Measurements from ENCODE around the gene LY6G6F. TPM values are rescaled to one million over a fixed set of nuclear protein-coding genes. Genes with fewer than 3 reads are reported as not detected.

Gene LY6G6F
- total and polyA plus RNA-seq, 12 donors: not detected

DNA sequence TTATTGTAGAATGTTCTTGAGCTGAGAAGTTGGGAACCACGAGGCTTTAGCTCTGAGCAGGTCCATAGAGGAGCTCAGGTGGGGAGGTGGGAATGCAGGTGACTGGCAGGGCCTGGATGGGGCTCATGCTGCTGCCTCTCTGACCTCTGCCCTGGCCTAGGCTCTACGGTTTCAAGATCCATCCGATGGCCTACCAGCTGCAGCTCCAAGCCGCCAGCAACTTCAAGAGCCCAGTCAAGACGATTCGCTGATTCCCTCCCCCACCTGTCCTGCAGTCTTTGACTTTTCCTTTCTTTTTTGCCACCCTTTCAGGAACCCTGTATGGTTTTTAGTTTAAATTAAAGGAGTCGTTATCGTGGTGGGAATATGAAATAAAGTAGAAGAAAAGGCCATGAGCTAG lies 37.0 kb upstream of the LY6G6F start, which contains the start of gene LY6G5B:
Gene LY6G5B (plus strand): TSS at position 301 of the 400 bp plus-strand sequence. CDS start 975 bp downstream, outside the sequence.
- H3K27ac ChIP-seq: no peak within 1 kb of the TSS
- peaks cover 0 to 26% (median 14%) of the 10 kb centered on the region in 9 donors for H3K4me1 ChIP-seq
- ATAC-seq (no peak), DNase-seq (no peak)
- H3K4me3 ChIP-seq: no peak within 1 kb of the TSS
- H3K27me3 ChIP-seq: no peaks in the 10 kb centered on the region
- peaks cover 0 to 76% (median 53%) of the 10 kb centered on the region in 9 donors for H3K36me3 ChIP-seq
- intact Hi-C loops (cut with DNase I): loop anchor here in 3 of 10 donors (5.0 to 10.0 kb wide), 5 partner anchors 127 to 1745 kb away; partner anchors contain the start of genes CFB (in 1 of the 3), CUTA (in 1 of the 3), DDX39B (in 1 of the 3) and PHF1 (in 1 of the 3)
- TF ChIP-seq, protein P1, sequence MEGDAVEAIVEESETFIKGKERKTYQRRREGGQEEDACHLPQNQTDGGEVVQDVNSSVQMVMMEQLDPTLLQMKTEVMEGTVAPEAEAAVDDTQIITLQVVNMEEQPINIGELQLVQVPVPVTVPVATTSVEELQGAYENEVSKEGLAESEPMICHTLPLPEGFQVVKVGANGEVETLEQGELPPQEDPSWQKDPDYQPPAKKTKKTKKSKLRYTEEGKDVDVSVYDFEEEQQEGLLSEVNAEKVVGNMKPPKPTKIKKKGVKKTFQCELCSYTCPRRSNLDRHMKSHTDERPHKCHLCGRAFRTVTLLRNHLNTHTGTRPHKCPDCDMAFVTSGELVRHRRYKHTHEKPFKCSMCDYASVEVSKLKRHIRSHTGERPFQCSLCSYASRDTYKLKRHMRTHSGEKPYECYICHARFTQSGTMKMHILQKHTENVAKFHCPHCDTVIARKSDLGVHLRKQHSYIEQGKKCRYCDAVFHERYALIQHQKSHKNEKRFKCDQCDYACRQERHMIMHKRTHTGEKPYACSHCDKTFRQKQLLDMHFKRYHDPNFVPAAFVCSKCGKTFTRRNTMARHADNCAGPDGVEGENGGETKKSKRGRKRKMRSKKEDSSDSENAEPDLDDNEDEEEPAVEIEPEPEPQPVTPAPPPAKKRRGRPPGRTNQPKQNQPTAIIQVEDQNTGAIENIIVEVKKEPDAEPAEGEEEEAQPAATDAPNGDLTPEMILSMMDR (IDR thresholded peaks at IDR 0.05): no peak
- 83 to 85% methylated on average over 8 of the region's 8 CpGs for WGBS, 2 donors
- H3K9me3 ChIP-seq: no peaks in the 10 kb centered on the region

DNA sequence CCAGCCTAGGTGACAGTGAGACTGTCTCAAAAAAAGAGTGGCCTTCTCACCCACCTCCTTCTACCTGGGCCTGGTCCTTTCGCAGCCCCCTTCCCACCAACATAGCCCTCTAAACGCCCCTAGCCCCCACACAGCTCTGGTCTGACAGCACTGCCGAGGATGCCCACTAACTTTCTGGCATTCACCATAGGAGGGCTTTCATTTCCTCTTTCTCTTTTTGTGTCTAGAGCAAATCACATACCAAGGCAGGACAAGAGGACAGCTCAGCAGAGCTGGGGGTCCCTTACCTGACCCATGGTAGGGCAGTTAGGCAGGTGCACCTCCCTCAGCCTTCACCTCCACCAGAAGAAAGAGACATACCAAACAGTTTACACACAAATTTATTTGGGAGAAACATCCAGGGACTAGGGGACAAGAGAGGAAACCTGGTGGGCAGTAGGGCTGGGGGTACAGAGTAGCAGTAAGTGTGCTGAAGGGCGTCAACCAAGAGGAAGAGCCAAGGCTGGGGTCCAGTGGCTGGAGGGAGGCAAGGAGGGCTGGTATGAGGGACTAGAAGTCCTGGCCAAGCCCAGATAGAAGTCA lies 30.3 kb upstream of the LY6G6F start:
- Histone ChIP-seq H3K27ac (no peak overlapping the region), H3K27me3 (no peaks in the 10 kb centered on the region), H3K36me3 (peaks cover 0 to 42% (median 10%) of the 10 kb centered on the region in 9 donors), H3K9me3 (no peaks in the 10 kb centered on the region), H3K4me1 (peaks cover 5 to 14% (median 12%) of the 10 kb centered on the region in 9 donors), H3K4me3 (no peak overlapping the region)
- WGBS, 2 donors: 79 to 86% methylated on average over 4 of the region's 4 CpGs
- TF ChIP-seq, protein P1 (IDR thresholded peaks at IDR 0.05): no peak
- no peak for DNase-seq
- intact Hi-C loops (cut with DNase I): loop anchor here in 3 of 10 donors (5.0 to 10.0 kb wide), 3 partner anchors 161 to 276 kb away; partner anchors contain the start of gene CFB (in 1 of the 3)
- no peak for ATAC-seq

DNA sequence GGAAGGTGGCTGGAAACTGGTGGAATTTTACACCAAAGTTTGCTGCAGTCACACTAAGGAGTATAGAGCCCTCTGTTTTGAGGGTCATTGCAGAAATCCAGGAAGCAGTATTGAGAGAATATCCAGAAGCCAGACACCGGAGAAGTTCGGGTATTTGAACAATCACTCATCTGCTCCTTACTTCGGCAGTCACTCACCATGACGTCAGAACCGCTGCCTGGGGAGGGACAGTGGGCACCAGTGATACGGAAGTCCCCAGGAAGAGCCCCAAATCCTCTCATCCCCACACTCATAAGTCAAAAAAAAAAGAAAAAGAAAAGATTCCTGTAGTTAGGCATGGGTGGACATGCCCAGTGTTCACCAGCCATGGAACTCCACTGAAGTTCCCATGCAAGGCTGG lies 29.8 kb upstream of the LY6G6F start:
- ATAC-seq: no peak
- intact Hi-C loops (cut with DNase I): loop anchor here in 3 of 10 donors (5.0 to 10.0 kb wide), 3 partner anchors 160 to 275 kb away; partner anchors contain the start of gene CFB (in 1 of the 3)
- peaks cover 0 to 37% (median 5%) of the 10 kb centered on the region in 9 donors for H3K36me3 ChIP-seq
- TF ChIP-seq, protein P1 (IDR thresholded peaks at IDR 0.05): no peak
- WGBS, 2 donors: 65 to 69% methylated on average over 6 of the region's 6 CpGs
- no peaks in the 10 kb centered on the region for H3K9me3 ChIP-seq
- peaks cover 5 to 18% (median 15%) of the 10 kb centered on the region in 9 donors for H3K4me1 ChIP-seq
- no peaks in the 10 kb centered on the region for H3K27me3 ChIP-seq
- no peak overlapping the region for H3K27ac ChIP-seq
- no peak for DNase-seq
- no peak overlapping the region for H3K4me3 ChIP-seq

DNA sequence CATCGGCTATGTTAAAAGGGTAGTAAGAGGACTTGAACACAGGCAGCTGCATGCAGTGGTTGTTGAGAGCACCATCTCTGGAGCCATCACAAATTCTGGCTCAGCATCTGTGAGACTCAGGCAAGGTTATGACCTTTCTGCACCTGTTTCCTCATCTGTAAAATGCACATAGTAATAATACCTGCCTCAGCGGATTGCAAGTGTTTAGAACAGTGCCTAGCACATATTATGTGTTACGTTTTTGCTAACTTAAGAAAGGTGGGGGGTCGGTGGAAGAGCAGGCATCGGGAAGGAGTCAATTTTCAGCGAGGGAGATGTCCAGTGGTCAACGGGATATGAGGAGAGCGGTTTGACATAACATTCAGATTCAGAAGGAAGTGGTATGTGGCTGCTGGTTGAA lies 28.7 kb upstream of the LY6G6F start:
- Histone ChIP-seq H3K4me3 (no peak overlapping the region), H3K36me3 (peaks cover 0 to 27% (median 4%) of the 10 kb centered on the region in 9 donors), H3K4me1 (peaks cover 5 to 22% (median 17%) of the 10 kb centered on the region in 9 donors), H3K9me3 (no peaks in the 10 kb centered on the region), H3K27me3 (no peaks in the 10 kb centered on the region), H3K27ac (no peak overlapping the region)
- TF ChIP-seq, protein P1 (IDR thresholded peaks at IDR 0.05): no peak
- intact Hi-C loops (cut with DNase I): loop anchor here in 3 of 10 donors (5.0 to 10.0 kb wide), 3 partner anchors 159 to 274 kb away; partner anchors contain the start of gene CFB (in 1 of the 3)
- DNase-seq: no peak
- 78% methylated on average over 8 of the region's 8 CpGs for WGBS, 2 donors
- ATAC-seq: no peak

Data from heart right ventricle (tissue), 16 donors.